Astrocyte (in vitro differentiated cells and primary cell): Measurements from ENCODE around the gene CALML6. TPM values are rescaled to one million over a fixed set of nuclear protein-coding genes. Genes with fewer than 3 reads are reported as not detected.

Source experiments
- DNase-seq: peaks from one replicate; pipeline ENCODE4 v3.0.0-alpha.2; 2010; ENCODE audit warnings: low read depth
- FAIRE-seq: peaks from 2 replicates; lab custom pipeline; 2011; peaks lifted over from hg19 to GRCh38; lab: Jason Lieb, UNC
- H2AFZ ChIP-seq: 2 replicates; pipeline ENCODE4 v1.6.0; 2012; ENCODE audit warnings: low read depth, low read length, inconsistent platforms
- H3K27ac ChIP-seq: 2 replicates; pipeline ENCODE4 v1.5.1; 2011; ENCODE audit warnings: low read depth, low read length, inconsistent platforms
- H3K27me3 ChIP-seq: 2 replicates; pipeline ENCODE4 v1.6.0; 2011; ENCODE audit warnings: low read length, inconsistent platforms; ENCODE audit not compliant: insufficient read depth
- H3K36me3 ChIP-seq: 2 replicates; pipeline ENCODE4 v1.5.1; 2011; ENCODE audit warnings: low read length, inconsistent platforms; ENCODE audit not compliant: insufficient read depth
- H3K4me1 ChIP-seq: 2 replicates; pipeline ENCODE4 v1.5.1; 2011; ENCODE audit warnings: low read length, inconsistent platforms; ENCODE audit not compliant: insufficient read depth
- H3K4me2 ChIP-seq: 2 replicates; pipeline ENCODE4 v1.6.0; 2012; ENCODE audit warnings: low read length, inconsistent platforms
- H3K4me3 ChIP-seq: 2 replicates; pipeline ENCODE4 v1.5.1; 2011; ENCODE audit warnings: low read depth, mild to moderate bottlenecking, low read length, inconsistent platforms; ENCODE audit not compliant: insufficient read depth
- H3K79me2 ChIP-seq: 2 replicates; pipeline ENCODE4 v1.6.0; 2012; ENCODE audit warnings: mild to moderate bottlenecking, low read length, inconsistent platforms; ENCODE audit not compliant: insufficient read depth
- H3K9ac ChIP-seq: 2 replicates; pipeline ENCODE4 v1.6.0; 2012; ENCODE audit warnings: mild to moderate bottlenecking, low read length, inconsistent platforms
- H3K9me3 ChIP-seq: 2 replicates; pipeline ENCODE4 v1.5.1; 2012; ENCODE audit warnings: low read depth, mild to moderate bottlenecking, low read length, inconsistent platforms; ENCODE audit not compliant: insufficient read depth
- H4K20me1 ChIP-seq: 2 replicates; pipeline ENCODE4 v1.6.0; 2012; ENCODE audit warnings: low read length, inconsistent platforms; ENCODE audit not compliant: insufficient read depth
- H3K27ac Mint-ChIP-seq: one replicate; pipeline ENCODE4 v1.8.0; 2021; ENCODE audit warnings: mild to moderate bottlenecking, mixed read lengths; ENCODE audit not compliant: unreplicated experiment
- H3K27me3 Mint-ChIP-seq: one replicate; pipeline ENCODE4 v1.8.0; 2021; ENCODE audit warnings: low read depth, mixed read lengths; ENCODE audit not compliant: unreplicated experiment
- H3K36me3 Mint-ChIP-seq: one replicate; pipeline ENCODE4 v1.8.0; 2021; ENCODE audit warnings: low read depth, mixed read lengths; ENCODE audit not compliant: unreplicated experiment
- H3K4me1 Mint-ChIP-seq: one replicate; pipeline ENCODE4 v1.8.0; 2021; ENCODE audit warnings: low read depth, mixed read lengths; ENCODE audit not compliant: unreplicated experiment
- H3K4me3 Mint-ChIP-seq: one replicate; pipeline ENCODE4 v1.8.0; 2021; ENCODE audit warnings: mild to moderate bottlenecking, moderate library complexity, mixed read lengths; ENCODE audit not compliant: unreplicated experiment
- H3K9me3 Mint-ChIP-seq: one replicate; pipeline ENCODE4 v1.8.0; 2021; ENCODE audit warnings: mild to moderate bottlenecking, mixed read lengths; ENCODE audit not compliant: unreplicated experiment
- CTCF ChIP-seq: IDR thresholded peaks from 2 replicates; pipeline ENCODE4 v1.5.1; 2011; ENCODE audit warnings: low read depth, mild to moderate bottlenecking, inconsistent platforms, low read length, moderate library complexity; ENCODE audit not compliant: insufficient read depth
- EZH2 ChIP-seq: IDR thresholded peaks from 2 replicates; pipeline ENCODE4 v1.6.1; 2012; ENCODE audit warnings: mild to moderate bottlenecking, low read length, inconsistent platforms; ENCODE audit not compliant: insufficient read depth
- total RNA-seq: library from RNA; stranded (reverse); gene quantifications from 2 replicates; pipeline ENCODE4 v1.2.1, GENCODE V29; 2021

The CALML6 gene
- total RNA-seq, 1 donor from 2014 or later, result 0.91 TPM

- Mint-ChIP-seq H3K4me3 (no peak overlapping the region), H3K27me3 (peaks cover 7% of the 10 kb centered on the region), H3K27ac (no peak overlapping the region), H3K4me1 (peaks cover 6% of the 10 kb centered on the region), H3K9me3 (no peaks in the 10 kb centered on the region), H3K36me3 (no peaks in the 10 kb centered on the region)
- FAIRE-seq, result no peak
- no peak overlapping the region for H3K4me2 ChIP-seq
- H3K4me1 ChIP-seq, result peaks cover 3% of the 10 kb centered on the region
- DNase-seq, result no peak
- no peak overlapping the region for H3K4me3 ChIP-seq
- TF ChIP-seq EZH2 (no peak), CTCF (no peak)
- no peaks in the 10 kb centered on the region for H4K20me1 ChIP-seq
- no peaks in the 10 kb centered on the region for H3K36me3 ChIP-seq
- H3K27me3 ChIP-seq, result no peaks in the 10 kb centered on the region
- H3K9me3 ChIP-seq, result no peaks in the 10 kb centered on the region
- no peak overlapping the region for H3K27ac ChIP-seq
- no peak overlapping the region for H3K9ac ChIP-seq
- H2AFZ ChIP-seq, result no peak overlapping the region
- no peaks in the 10 kb centered on the region for H3K79me2 ChIP-seq
Observed at GRCh38 chr1:1899266-1899966, 15.6 kb upstream of the CALML6 start.

GRCh38 chr1:1899967-1900327 is 15.1 kb upstream of the CALML6 start:
- TF ChIP-seq EZH2, result no peak
- TF ChIP-seq CTCF, result no peak
- no peak overlapping the region for H3K4me3 Mint-ChIP-seq
- Histone ChIP-seq H2AFZ (no peak overlapping the region), H3K27ac (no peak overlapping the region), H3K4me2 (no peak overlapping the region), H3K27me3 (no peaks in the 10 kb centered on the region), H3K36me3 (no peaks in the 10 kb centered on the region), H4K20me1 (no peaks in the 10 kb centered on the region), H3K4me3 (no peak overlapping the region), H3K79me2 (no peaks in the 10 kb centered on the region), H3K4me1 (peaks cover 3% of the 10 kb centered on the region), H3K9me3 (no peaks in the 10 kb centered on the region), H3K9ac (no peak overlapping the region)
- H3K27ac Mint-ChIP-seq, result no peak overlapping the region
- no peak for DNase-seq
- no peak for FAIRE-seq
- peaks cover 6% of the 10 kb centered on the region for H3K27me3 Mint-ChIP-seq
- H3K36me3 Mint-ChIP-seq, result no peaks in the 10 kb centered on the region
- H3K4me1 Mint-ChIP-seq, result peaks cover 1% of the 10 kb centered on the region
- no peaks in the 10 kb centered on the region for H3K9me3 Mint-ChIP-seq
